ENCODE data around the gene IBSP. TPM values are rescaled to one million over a fixed set of nuclear protein-coding genes. Genes with fewer than 3 reads are reported as not detected.

IBSP gene
- total and polyA plus RNA-seq, 7 donors: not detected

DNA sequence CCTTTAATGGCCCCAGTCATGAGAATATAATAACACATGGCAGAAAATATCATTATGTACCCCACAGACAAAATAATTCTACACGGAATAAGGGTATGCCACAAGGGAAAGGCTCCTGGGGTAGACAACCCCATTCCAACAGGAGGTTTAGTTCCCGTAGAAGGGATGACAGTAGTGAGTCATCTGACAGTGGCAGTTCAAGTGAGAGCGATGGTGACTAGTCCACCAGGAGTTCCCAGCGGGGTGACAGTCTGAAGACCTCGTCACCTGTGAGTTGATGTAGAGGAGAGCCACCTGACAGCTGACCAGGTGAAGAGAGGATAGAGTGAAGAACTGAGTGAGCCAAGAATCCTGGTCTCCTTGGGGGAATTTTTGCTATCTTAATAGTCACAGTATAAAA is 46.9 kb downstream of the IBSP start:
- Histone ChIP-seq H3K27me3 (ENCODE audit: insufficient read depth in 3 of 3, low read length in 2 of 3) (no peaks in the 10 kb centered on the region), H3K4me1 (no peaks in the 10 kb centered on the region), H3K36me3 (ENCODE audit: insufficient read depth in 1 of 2, low read depth in 1 of 2) (no peaks in the 10 kb centered on the region), H3K9me3 (no peaks in the 10 kb centered on the region), H3K4me3 (no peak overlapping the region), H3K27ac (no peak overlapping the region)
- DNase-seq: no peak
- WGBS, 3 donors: 95% methylated on average over 5 of the region's 5 CpGs
- no peak for ATAC-seq
- TF ChIP-seq, protein P1, sequence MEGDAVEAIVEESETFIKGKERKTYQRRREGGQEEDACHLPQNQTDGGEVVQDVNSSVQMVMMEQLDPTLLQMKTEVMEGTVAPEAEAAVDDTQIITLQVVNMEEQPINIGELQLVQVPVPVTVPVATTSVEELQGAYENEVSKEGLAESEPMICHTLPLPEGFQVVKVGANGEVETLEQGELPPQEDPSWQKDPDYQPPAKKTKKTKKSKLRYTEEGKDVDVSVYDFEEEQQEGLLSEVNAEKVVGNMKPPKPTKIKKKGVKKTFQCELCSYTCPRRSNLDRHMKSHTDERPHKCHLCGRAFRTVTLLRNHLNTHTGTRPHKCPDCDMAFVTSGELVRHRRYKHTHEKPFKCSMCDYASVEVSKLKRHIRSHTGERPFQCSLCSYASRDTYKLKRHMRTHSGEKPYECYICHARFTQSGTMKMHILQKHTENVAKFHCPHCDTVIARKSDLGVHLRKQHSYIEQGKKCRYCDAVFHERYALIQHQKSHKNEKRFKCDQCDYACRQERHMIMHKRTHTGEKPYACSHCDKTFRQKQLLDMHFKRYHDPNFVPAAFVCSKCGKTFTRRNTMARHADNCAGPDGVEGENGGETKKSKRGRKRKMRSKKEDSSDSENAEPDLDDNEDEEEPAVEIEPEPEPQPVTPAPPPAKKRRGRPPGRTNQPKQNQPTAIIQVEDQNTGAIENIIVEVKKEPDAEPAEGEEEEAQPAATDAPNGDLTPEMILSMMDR (IDR thresholded peaks at IDR 0.05): no peak
- intact Hi-C loops (cut with DNase I): loop anchor here in 1 of 2 donors (5.0 kb wide), 2 partner anchors 294 to 489 kb away; no protein-coding TSS in a partner anchor

DNA sequence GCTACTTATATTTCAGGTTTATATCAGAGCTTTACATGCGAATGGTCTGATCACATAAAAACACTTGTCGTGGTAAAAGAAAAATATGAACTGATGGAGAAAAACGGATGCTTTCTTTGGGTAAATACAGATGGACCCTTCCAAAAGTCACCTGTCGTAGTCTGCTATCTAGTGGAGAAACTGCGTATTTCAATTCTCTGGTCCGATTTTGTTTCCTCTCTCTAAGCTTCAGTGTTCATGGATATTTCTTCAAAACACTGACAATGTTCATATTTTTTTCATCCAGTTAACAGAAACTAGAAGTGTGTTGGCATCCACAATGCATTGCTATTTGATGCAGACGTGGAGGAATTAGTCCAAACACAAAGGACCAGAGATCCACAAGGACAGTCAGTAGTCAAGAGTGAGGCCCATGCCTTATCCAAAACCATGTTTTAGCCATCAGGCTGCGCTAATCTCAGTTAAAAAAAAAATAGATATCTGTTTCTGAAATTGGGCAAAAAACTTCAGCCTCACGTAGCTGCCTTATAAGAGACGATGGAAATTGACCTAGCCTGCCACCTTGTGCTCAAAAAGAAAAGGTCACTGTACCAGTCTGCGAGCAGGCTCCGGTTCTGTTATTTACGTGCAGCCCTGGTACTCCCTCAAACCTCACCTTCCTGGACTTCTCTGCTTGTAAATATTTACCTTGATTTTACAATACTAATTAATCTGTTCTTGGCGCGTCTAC is 49.4 kb downstream of the IBSP start:
- Histone ChIP-seq H3K9me3 (no peaks in the 10 kb centered on the region), H3K4me3 (peak overlapping the region; percentile 26), H3K27me3 (ENCODE audit: insufficient read depth in 3 of 3, low read length in 2 of 3) (no peaks in the 10 kb centered on the region), H3K36me3 (ENCODE audit: insufficient read depth in 1 of 2, low read depth in 1 of 2) (no peaks in the 10 kb centered on the region), H3K27ac (no peak overlapping the region), H3K4me1 (no peaks in the 10 kb centered on the region)
- DNase-seq: no peak
- intact Hi-C loops (cut with DNase I): loop anchor here in 1 of 2 donors (5.0 kb wide), 2 partner anchors 296 to 491 kb away; no protein-coding TSS in a partner anchor
- WGBS, 3 donors: 10 to 14% (median 11%) methylated on average over 15 of the region's 15 CpGs
- TF ChIP-seq, protein P1 (IDR thresholded peaks at IDR 0.05): peak; percentile 57
- ATAC-seq: peak; percentile 60 to 85 (median 72)

DNA sequence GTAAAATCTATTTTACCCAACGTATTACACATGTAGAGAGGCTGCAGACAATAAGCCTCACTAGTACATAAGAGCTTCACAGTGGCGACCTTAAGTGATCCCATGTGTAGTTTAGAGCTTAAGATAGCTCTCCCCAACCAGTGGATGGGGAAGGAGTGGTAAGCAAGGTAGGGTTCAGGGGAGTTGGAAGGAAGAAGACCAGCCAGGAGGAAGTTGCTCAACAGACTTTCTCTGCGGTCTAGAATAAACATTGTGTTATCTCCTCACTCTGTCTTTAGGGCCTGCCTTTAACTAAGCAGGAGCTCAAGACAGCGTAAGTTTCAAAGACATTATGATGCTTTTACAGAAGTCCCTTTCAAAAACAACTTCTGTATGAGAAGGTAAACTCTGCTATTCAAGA is 50.3 kb downstream of the IBSP start:
- no peaks in the 10 kb centered on the region for H3K36me3 ChIP-seq (ENCODE audit: insufficient read depth in 1 of 2, low read depth in 1 of 2)
- H3K9me3 ChIP-seq: no peaks in the 10 kb centered on the region
- DNase-seq (no peak), ATAC-seq (no peak)
- TF ChIP-seq, protein P1 (IDR thresholded peaks at IDR 0.05): no peak
- no peak overlapping the region for H3K4me3 ChIP-seq
- H3K27me3 ChIP-seq (ENCODE audit: insufficient read depth in 3 of 3, low read length in 2 of 3): no peaks in the 10 kb centered on the region
- H3K4me1 ChIP-seq: no peaks in the 10 kb centered on the region
- intact Hi-C loops (cut with DNase I): loop anchor here (5.0 to 10.0 kb wide), 6 partner anchors 123 to 668 kb away; no protein-coding TSS in a partner anchor
- no peak overlapping the region for H3K27ac ChIP-seq
- WGBS, 3 donors: 55 to 67% (median 55%) methylated on average over 4 of the region's 4 CpGs

DNA sequence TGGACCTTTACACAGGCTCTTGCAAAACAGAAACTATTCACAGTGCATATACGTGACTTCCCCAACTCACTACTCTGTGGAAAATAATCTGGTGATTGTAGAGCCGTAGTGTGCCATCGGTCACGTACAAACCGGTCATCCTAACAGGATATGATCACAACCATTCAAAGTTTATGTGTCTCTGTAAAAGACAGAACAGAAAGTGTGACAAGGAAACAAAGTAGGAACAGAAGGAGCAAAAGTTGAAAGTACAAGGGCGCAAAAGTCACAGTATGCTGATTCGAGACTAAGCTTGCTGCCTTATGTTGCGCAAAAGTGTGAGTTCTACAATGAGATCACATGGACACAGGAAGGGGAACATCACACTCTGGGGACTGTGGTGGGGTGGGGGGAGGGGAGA is 52.0 kb downstream of the IBSP start:
- no peak for DNase-seq
- no peaks in the 10 kb centered on the region for H3K27me3 ChIP-seq (ENCODE audit: insufficient read depth in 3 of 3, low read length in 2 of 3)
- 77 to 92% (median 83%) methylated on average over 8 of the region's 8 CpGs for WGBS, 3 donors
- no peak overlapping the region for H3K4me3 ChIP-seq
- no peak overlapping the region for H3K27ac ChIP-seq
- TF ChIP-seq, protein P1 (IDR thresholded peaks at IDR 0.05): no peak
- H3K4me1 ChIP-seq: no peaks in the 10 kb centered on the region
- intact Hi-C loops (cut with DNase I): loop anchor here (5.0 to 10.0 kb wide), 4 partner anchors 121 to 666 kb away; no protein-coding TSS in a partner anchor
- peak in 2 of 4 donors; percentile 28 to 33 for ATAC-seq
- H3K36me3 ChIP-seq (ENCODE audit: insufficient read depth in 1 of 2, low read depth in 1 of 2): no peaks in the 10 kb centered on the region
- H3K9me3 ChIP-seq: no peaks in the 10 kb centered on the region
